ENCODE data around the gene RNF113B. TPM values are rescaled to one million over a fixed set of nuclear protein-coding genes. Genes with fewer than 3 reads are reported as not detected.

The RNF113B gene
- polyA plus RNA-seq, 2 of the 4 experiments (the other 2 are of a cell fraction) = not detected

DNA sequence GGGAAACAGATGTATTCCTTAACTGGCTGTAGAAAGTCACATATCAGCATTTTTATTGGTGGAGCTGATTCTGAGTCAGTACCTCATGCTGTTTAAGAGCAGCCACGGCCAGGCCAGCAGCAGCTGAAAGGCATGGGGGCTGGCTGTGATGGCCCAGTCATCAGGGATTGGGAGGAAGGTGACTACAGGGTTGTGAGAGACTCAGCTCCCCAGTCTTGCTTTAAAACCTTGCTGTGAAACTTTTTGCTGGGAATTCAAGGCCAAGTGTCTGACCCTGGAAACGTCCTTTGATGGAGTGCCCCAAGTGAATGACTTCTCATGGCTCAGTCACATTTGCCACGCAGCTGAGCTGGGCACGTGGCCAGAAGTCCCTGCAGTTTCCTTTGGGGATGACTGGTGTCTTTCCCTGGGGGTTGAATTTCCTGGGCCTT is 39.1 kb upstream of the RNF113B start:
- ATAC-seq (peak in 1 of 2 experiments; percentile 32; a peak in 1 of 6 replicates), FAIRE-seq (no peak), DNase-seq (ENCODE audit: low read depth in 1 of 2, low spot score in 1 of 2) (peak; percentile 10 to 13)
- POLR2A ChIA-PET = no interaction called here
- H3K4me2 ChIP-seq = no peak overlapping the region
- 14% methylated on average over 4 of the region's 4 CpGs for WGBS (ENCODE audit: missing lambda C conversion rate)
- CTCF ChIA-PET = no interaction called here
- no peak overlapping the region for H3K4me3 ChIP-seq
- no peaks in the 10 kb centered on the region for H3K4me1 ChIP-seq
- no peak for TF ChIP-seq CEBPB (IDR thresholded peaks at IDR 0.05)
- TF ChIP-seq MYC (IDR thresholded peaks at IDR 0.05; ENCODE audit: borderline replicate concordance, low read length) = no peak
- peak; percentile 70 for TF ChIP-seq MAFK (IDR thresholded peaks at IDR 0.05; ENCODE audit: partially characterized antibody)
- H3K27ac ChIP-seq = peak overlapping the region in 1 of 2 experiments; percentile 55; a peak in 1 of 6 replicates
- H3K9me3 ChIP-seq = no peaks in the 10 kb centered on the region

DNA sequence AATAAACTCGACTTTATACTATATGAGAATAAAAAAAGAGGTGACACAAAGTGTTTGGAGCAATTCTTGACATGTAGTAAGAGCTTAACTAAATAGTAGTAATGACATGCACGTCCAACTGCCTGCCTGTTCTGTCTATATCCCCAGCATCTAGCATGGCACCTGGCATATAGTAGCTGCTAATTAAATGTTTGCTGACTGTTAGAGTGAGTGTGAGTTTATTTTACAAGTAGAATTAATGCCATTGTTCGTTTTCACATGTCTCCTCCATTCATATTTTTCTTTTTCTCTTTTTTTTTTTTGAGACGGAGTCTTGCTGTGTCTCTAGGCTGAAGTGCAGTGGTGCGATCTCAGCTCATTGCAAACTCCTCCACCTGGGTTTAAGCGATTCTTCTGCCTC is 38.4 kb upstream of the RNF113B start:
- no peak for FAIRE-seq
- no peak overlapping the region for H3K4me3 ChIP-seq

DNA sequence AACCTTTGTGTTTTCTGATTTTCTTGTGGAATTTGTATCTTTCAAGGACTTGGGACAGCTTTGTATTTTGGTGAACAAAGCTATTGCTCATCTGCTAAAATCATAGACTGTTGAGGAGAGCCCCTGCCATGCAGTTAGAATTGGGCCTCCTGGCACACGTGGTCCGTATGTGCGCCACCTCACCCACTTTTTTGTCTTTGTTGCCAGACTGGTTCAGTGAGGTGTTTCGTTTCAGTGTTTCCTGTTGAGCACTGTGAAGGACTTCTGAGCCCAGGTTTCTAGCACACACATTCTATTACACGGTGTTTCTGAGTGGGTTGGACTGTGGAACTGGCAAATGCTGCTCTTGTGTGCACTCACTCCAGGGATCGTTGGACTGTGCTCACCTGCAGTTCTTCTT is 37.6 kb upstream of the RNF113B start:
- H3K4me3 ChIP-seq = no peak overlapping the region
- ATAC-seq (no peak), FAIRE-seq (no peak), DNase-seq (ENCODE audit: low read depth in 1 of 2, low spot score in 1 of 2) (no peak)
- H3K4me2 ChIP-seq = no peak overlapping the region
- H3K9me3 ChIP-seq = no peaks in the 10 kb centered on the region
- H3K4me1 ChIP-seq = no peaks in the 10 kb centered on the region
- POLR2A ChIA-PET = no interaction called here
- CTCF ChIA-PET = no interaction called here
- no peak overlapping the region for H3K27ac ChIP-seq
- WGBS (ENCODE audit: missing lambda C conversion rate) = 88% methylated on average over 6 of the region's 6 CpGs
- no peak for TF ChIP-seq ZSCAN20 (CRISPR knock-in tag; IDR thresholded peaks at IDR 0.05)
- no peak for TF ChIP-seq RCOR1 (IDR thresholded peaks at IDR 0.05; ENCODE audit: low read depth, low read length)
- TF ChIP-seq, protein P1, sequence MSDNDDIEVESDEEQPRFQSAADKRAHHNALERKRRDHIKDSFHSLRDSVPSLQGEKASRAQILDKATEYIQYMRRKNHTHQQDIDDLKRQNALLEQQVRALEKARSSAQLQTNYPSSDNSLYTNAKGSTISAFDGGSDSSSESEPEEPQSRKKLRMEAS (IDR thresholded peaks at IDR 0.05) = no peak
- TF ChIP-seq SMC3 (IDR thresholded peaks at IDR 0.05) = no peak
- TF ChIP-seq RARB (CRISPR knock-in tag; IDR thresholded peaks at IDR 0.05) = no peak
- no peak for TF ChIP-seq HDAC2 (IDR thresholded peaks at IDR 0.05)
- TF ChIP-seq RNF2 (IDR thresholded peaks at IDR 0.05; ENCODE audit: borderline replicate concordance, low read depth) = no peak

More for the DNA sequence above, 38.4 kb upstream of the RNF113B start:
- ChIA-PET POLR2A (no interaction called here), CTCF (no interaction called here)
- Histone ChIP-seq H3K4me2 (no peak overlapping the region), H3K4me1 (no peaks in the 10 kb centered on the region), H3K27ac (no peak overlapping the region), H3K9me3 (no peaks in the 10 kb centered on the region)
- 71% methylated on average over 6 of the region's 6 CpGs for WGBS (ENCODE audit: missing lambda C conversion rate)
- ATAC-seq = no peak
- TF ChIP-seq CBX2 (IDR thresholded peaks at IDR 0.05; ENCODE audit: borderline replicate concordance, low read depth) = no peak
- TF ChIP-seq, protein P2, sequence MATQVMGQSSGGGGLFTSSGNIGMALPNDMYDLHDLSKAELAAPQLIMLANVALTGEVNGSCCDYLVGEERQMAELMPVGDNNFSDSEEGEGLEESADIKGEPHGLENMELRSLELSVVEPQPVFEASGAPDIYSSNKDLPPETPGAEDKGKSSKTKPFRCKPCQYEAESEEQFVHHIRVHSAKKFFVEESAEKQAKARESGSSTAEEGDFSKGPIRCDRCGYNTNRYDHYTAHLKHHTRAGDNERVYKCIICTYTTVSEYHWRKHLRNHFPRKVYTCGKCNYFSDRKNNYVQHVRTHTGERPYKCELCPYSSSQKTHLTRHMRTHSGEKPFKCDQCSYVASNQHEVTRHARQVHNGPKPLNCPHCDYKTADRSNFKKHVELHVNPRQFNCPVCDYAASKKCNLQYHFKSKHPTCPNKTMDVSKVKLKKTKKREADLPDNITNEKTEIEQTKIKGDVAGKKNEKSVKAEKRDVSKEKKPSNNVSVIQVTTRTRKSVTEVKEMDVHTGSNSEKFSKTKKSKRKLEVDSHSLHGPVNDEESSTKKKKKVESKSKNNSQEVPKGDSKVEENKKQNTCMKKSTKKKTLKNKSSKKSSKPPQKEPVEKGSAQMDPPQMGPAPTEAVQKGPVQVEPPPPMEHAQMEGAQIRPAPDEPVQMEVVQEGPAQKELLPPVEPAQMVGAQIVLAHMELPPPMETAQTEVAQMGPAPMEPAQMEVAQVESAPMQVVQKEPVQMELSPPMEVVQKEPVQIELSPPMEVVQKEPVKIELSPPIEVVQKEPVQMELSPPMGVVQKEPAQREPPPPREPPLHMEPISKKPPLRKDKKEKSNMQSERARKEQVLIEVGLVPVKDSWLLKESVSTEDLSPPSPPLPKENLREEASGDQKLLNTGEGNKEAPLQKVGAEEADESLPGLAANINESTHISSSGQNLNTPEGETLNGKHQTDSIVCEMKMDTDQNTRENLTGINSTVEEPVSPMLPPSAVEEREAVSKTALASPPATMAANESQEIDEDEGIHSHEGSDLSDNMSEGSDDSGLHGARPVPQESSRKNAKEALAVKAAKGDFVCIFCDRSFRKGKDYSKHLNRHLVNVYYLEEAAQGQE (IDR thresholded peaks at IDR 0.05) = no peak
- TF ChIP-seq, protein P1 (IDR thresholded peaks at IDR 0.05) = no peak
- DNase-seq (ENCODE audit: low read depth in 1 of 2, low spot score in 1 of 2) = no peak

DNA sequence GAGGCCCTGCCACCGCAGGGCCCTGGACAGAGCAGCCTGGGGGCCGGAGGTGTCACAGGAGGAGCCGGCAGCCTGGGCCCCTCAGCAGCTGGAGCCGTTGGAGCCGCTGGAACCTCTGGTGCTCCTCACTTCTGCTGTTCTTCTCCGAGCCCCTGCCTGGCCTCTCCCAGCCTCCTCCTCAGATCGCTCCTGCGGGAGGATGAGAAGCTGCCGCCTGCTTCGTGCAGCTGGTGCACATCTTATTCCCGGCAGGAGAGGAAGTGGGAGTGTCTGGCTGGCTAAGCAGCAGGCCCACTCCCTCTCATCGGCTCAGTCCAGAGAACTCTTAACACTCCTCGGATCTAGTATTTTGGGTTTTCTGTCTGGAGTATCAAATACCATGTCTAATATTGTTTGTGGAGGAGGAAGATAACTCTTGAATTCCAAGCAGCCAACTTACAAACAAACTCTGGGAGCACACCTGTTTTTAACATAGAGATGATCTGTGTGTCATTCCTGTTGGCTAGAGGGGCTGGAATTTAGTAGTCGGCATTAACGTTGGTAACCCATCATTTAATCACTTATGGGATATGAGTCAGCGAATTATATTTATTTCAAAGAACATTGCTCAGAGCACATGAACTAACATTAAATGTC is 37.1 kb upstream of the RNF113B start:
- 59% methylated on average over 8 of the region's 16 CpGs for WGBS (ENCODE audit: missing lambda C conversion rate)
- CTCF ChIA-PET = no interaction called here
- Histone ChIP-seq H3K27ac (no peak overlapping the region), H3K4me3 (no peak overlapping the region), H3K9me3 (no peaks in the 10 kb centered on the region), H3K4me1 (no peaks in the 10 kb centered on the region), H3K4me2 (no peak overlapping the region)
- FAIRE-seq (no peak), DNase-seq (ENCODE audit: low read depth in 1 of 2, low spot score in 1 of 2) (no peak), ATAC-seq (no peak)
- POLR2A ChIA-PET = no interaction called here
- TF ChIP-seq MAFK (IDR thresholded peaks at IDR 0.05; ENCODE audit: partially characterized antibody) = peak; percentile 64
- no peak for TF ChIP-seq TP53 (CRISPR knock-in tag; IDR thresholded peaks at IDR 0.05)
